Stimulated activated CD8-positive, alpha-beta memory T cell treated with anti-CD3 and anti-CD28 coated beads, Interleukin-7, amount 100 ng/mL, for 1 hour (primary cell): ENCODE data around the gene CCDC141.

Experiments
- DNase-seq, 2 donors: peaks; one replicate each; pipeline ENCODE4 v3.0.0-alpha.2; 2020; ENCODE audit warnings: low read depth in 2 of 2

CCDC141 gene

DNA sequence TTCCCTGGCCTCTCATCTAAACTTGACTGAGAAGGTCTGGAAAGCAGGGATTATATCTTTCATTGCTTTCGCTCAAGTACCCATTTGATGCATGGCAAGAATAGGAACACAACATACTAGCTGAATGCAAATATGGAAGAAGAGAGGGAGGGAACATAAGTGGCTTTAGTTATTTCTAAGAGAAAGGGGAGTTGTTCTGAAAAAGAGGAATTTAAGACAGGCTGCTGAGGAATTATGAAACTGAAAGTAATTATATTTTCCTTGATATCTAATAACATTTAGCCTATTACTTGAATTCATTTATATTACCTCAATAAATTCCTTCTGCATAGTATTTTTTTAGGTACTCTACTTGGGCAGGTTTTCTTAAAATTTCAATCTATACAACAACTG is 136.9 kb downstream of the CCDC141 start:
- no peak for DNase-seq

DNA sequence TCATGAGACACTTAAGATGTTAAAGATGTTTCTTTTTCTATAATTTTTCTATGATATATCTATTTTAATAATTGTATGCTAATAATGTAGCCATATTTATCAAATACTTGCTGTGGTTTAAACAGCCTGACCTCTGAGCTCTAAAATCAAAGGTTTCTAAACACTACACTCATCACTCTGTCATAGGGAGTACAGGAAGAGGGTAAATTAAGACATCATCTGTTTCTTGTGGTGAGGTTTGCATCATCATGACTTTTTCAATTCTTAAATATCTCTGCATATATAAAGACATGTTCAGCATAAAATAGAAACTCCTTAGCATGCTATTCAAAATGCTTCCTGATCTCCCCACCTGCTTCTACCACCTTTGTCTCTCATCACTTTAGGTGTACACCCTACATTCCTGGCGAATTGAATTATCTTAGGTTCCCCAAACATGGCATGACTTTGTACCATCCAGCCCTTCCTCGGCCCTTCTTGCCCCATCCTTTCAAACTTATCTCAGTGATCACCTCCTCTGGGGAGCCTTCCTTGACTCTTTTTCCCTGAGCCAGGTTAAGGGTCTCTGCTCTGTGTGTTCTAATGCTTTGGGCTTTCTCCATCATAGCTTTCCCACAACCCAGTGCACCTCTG is 137.4 kb downstream of the CCDC141 start:
- no peak for DNase-seq

DNA sequence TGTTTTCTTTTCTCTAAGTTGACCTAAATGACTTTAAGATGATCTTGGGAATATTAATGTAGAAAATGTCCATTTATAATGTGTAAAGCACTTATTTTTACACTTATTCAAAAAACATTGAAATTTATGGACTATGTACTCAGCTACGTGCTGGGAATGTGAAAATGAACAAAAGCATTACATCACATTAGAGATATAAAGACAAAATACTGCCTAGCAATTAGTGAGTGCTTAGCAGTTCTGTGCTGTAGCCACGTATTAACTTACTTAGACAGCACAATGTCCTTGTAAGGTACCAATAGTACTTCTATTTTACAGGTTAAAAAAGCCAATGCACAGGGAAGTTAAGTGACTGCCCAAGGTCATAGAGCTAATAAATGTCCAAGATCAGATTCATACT is 138.9 kb downstream of the CCDC141 start:
- no peak for DNase-seq

DNA sequence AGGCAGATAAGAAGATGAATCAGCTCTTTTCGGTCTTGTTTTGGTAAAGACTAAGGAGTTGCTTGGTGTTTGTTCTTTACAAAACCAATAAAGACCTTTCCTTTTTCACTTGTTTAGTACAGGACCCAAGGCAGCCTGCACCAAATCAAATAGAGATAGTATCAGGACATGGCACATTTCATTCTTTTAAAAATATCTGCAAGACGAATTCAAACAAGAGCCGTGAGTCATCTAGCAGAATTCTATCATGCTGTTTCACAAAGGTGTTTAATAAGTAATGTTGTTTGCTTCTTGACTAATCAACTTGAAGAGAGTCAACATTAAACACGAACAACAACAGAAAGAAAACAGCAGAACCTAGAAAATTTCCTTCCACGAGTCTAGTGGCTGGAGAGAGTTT is 139.9 kb downstream of the CCDC141 start:
- DNase-seq = no peak

DNA sequence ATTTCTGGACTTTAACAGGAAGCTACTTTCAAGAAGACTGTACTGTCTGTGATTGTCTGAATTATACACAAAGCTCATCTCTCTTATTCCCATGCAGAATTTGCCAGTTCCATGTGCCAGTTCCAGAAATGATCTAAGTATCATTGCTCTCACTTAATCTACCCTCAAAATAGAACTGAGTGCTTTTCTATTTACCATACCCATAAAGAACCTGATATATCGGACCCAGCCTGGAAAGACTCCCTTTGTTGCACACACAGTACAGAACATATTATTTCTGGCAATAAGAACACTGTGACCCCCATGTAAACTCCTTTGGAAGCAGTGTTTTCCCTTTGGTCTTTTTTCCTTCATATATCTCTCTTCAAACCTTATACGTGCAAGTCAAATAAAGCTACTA is 140.4 kb downstream of the CCDC141 start:
- DNase-seq = no peak

DNA sequence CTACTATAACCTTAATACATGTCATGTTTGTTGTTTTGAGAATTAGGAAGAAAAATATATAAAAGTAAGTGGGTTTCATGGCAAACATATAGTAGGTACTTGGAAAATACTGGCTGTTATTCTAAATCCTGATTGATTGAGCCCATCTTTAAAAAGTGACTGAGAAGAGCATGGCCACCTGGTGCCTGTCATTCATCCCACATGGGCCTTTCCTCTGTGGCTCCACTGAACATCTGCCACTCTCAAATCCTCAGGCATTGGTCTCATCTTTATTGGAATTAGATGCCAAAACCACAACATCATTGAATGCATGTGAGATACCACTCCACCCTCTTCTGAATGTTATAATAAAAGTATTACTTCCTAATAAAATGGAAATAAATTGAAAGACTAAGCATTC is 141.1 kb downstream of the CCDC141 start:
- no peak for DNase-seq

DNA sequence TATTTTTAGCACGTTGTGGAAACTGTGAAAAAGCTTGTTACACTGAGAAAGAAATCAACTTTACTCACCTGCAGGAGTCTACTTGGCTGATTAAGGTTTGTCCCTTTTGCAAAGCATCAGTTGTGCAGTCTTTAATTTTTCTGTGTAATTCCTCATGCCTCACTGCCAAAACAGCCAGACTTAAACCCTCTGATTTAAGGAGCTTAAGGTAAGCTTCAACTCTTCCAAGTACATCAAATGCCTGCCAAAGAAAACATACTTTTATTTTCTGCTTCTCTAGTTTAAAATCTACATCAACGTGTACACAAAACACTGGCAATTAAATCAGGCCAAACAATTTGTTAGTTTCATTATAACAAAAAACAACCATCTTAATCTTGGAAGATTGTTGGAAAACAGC is 144.7 kb downstream of the CCDC141 start:
- no peak for DNase-seq

DNA sequence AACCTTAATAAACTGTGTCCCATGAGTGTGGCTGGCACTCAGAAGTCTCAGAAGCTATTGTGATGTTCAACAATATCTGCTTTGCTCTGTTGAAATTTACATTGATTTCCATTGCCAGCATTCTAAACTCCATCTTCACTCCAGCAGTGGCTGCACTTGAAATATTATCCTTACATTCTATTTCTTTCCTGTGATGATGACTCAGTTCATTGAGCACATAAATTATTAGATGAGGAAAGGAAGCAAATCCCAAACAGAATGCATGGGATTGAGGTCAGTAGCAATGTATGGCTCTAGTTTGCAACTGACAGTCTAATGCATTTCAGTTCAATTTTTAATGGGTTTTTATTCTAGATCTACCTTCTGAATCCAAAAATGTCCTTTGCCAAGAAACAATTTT is 150.3 kb downstream of the CCDC141 start:
- no peak for DNase-seq

DNA sequence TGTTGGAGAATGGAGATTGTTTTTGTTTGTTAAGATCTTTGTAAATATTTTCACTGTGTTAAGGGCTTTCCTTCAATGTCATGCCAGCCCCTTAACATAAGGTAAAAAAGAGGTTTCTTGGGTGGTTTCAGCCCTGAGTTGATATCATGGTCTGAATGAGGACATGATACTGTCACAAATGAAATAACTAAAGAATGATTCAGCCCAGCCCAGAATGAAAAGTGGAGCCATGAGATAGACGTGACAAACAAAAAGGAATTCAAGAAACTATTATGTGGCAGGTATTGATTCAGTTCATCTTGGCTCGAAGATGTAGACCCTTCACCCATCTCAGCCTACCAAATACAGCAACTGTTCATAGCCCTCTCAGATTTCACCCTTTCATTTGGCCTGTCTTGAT is 154.1 kb downstream of the CCDC141 start:
- no peak for DNase-seq

DNA sequence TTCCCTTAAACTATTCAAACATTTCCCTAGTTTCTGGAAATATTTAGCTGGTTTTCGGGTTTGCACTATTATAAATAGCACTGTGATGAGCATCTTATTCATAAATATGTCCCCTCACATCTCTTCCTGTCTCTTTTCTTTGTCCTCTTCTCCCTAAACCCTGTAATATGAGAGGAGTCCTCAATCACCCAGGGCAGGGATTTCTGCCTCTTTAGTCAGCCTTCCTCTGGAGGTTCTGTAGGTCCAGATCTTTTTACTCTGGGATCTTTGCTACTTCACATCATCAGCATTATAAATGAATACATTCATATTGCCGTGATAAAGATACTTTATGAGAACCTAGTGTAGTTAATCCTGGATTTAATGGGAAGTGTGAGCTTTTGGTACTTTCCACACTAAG is 154.8 kb downstream of the CCDC141 start:
- no peak for DNase-seq

DNA sequence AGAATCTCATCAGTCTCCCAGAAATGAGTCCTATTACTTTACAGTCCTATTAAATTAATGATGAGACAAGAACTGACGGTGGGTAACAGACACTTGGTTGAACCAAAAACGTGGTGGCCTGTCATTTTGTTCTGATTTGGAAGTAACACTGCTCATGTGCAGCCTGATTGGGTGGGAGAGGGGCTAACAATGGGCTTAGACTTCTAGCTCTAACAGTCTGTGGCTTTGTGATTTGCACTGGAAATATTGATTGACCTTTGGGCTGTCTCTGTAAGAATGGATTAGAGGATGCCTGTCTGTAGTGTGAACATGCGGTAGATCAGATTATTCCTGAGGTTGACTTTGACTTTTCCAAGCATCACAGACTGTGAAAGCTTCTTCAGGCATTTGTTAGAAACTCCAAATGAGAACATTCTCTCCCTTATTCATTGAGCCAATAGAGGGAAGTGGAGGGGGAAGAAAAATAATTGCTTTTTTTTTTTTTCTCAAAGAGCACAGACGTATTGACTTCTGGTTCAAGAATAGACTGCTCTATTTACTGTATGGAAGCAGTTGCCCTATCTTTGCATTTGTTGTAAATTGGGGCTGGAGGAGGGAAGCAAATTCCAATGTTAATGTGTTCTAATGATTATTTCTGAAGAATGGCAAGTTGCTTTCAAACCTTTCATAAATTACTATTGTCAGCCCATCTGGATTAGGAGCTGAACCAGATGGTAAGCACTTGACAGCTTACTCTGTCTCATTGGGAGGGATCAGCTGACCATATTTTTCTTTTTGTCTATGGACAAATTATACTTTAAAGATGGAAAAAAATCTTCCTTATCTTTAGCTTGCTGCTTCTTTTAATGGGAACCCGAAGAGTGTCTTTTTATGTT is 156.9 kb downstream of the CCDC141 start:
- DNase-seq = no peak

DNA sequence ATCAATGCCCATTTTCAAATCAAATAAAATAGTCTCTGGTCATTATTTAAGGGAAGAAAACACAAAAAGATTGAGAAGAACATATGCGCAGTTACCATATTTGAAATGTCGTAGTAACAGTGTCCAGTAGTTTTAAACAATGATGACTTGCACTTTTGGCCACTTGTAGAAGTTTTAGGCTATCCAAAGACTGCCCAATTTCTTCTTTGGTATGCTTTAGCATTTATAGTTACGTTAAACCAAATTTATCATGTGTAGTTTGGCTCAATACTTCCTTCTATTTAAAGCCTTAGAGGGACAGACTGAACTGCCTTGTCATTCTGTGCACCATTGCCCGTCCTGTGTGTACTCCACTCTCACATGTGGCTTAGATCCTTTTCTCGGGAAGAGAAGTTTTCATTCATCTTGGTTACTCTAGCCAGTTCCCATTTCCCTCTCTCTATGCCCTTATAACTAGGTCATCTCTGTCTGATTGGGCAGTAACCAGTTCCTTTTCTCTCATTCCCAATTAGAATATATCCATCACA is 157.9 kb downstream of the CCDC141 start:
- DNase-seq = no peak

DNA sequence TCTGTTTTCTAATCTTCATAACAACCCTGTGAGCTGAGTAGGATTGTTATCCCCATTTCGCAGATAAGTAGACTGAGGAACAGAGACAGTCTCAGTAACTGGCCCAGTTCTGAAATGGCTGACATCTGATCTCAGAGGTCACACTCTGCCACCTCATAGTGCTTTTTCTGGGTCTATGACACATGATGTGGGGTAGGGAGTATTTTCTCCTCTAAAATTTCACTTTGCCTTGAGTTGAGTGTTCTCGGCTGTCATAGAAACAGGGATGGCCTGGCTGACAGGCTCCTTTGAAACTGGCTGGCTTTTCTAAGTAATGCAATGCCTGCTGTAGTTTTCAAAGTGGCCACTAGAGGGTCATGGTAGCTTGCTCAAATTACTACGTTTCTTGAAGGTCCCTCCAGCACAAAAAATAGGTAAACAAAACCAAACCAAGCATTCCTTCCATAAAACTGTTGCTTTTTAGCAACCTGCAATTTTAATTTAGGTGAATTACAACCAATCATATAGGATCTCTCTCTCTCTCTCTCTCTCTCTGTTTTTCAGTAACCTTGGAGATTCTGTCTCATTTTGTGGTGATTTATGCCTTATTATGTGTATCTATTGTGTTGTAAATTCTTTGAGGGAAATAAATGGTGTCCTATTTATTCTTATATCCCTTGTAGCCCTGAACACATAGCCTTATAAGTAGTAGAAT is 158.5 kb downstream of the CCDC141 start:
- peak; percentile 14 to 35 for DNase-seq

DNA sequence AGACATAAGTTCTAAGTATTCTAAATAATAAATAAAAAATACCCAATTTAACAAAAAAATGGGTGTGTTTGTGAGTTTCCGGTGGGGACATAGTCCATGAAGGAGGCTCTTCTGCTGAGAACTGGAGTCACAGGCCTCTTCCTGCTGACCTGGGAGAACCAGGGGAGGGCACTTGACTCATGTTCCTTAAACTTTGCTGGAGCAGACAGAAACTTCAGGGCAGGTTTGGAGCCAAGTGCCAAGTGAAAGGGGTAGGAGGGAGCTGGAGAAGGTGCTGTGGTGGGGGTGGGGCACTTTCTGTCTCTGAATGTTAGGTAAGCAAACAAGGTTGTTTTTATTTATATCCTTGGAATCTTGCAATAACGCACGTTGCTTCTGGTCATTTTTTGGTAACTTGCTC is 163.9 kb downstream of the CCDC141 start:
- DNase-seq = no peak

DNA sequence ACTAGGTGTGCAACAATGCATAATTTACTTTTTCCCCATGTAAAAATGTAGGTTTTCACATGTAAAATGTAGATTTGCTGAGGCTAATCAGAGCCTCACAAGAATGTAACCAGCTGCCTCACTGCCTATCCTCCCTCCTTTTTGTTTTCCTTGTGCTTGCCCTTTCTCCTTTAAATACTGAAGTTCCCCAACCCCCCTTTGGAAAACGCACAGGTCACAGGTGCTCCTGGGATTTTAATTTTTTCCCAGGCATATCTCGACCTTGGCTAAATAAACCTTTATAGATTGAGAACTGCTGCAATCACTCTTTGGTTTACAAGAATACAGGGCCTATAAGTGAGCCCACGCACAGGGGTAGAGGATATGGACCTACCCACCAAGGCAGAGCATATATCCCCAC is 165.5 kb downstream of the CCDC141 start:
- no peak for DNase-seq

DNA sequence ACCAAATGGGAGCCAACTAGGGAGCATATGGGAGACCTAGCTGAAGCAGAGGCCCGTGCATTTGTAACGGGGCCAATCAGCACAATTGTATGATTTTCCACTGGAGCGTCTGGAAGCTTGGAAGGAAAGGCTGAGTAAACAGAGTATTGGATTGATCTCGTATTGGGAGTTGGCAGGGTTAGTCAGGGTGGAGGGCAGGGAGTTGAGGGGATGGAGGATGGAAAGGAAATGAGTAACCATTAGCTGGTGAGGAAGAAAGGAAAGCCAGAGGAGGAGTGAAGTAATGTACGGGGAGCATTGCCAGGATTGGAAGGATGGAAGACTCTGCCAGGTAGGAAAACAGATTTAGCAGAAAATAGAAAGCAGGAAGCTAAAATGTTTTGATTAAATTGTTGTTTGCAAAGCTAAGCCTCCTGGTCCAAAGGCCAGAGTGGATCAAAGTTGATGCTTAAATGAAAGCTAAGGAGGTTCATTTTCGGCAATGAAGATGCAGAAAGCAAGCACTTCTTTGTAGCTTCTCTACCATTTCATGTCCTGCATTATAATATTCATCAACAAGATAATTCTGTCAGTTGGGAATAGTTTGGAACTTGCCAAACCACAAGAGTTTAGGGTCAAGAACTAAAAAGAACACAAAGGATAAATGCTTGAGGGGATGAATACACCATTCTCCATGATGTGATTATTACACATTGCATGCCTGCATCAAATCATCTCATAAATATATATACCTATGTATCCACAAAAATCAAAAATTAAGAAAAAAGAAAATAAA is 167.1 kb downstream of the CCDC141 start:
- DNase-seq = no peak

DNA sequence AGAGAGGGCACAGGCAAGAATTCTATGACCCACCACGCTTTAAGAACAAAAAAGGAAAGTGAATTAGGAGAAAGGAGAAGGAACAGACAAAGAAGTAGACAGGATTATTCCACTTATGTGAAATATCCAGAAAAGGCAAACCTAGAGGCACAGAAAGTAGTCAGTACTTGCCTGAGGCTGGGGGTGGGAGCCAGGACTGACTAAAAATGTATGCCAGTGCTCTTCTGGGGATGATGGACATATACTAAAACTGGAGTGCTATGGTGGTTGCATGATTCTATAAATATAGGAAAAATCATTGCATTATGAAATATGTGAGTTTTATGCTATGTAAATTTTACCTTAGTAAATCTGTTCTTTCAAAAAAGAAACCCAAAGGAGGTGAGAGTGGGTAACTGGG is 168.9 kb downstream of the CCDC141 start:
- DNase-seq = no peak

DNA sequence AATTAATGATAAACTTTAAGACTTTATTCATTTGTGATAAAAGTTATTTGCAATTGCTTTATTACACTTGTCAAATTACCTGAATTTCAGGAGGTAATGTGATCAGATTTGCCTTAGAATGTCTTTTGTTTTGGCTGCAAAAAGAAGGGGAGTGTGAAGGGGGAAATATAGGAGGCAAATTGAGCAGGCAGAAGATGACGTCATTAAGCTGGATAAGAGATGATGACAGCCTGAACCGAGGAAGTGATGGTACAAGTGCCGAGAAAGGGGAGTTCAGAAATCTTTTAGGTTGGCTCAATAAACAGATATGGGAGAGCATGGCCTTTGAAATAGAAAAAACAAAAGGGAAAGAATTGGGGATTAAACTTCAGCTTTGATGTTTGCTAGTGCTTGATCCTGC is 169.7 kb downstream of the CCDC141 start:
- DNase-seq = no peak

DNA sequence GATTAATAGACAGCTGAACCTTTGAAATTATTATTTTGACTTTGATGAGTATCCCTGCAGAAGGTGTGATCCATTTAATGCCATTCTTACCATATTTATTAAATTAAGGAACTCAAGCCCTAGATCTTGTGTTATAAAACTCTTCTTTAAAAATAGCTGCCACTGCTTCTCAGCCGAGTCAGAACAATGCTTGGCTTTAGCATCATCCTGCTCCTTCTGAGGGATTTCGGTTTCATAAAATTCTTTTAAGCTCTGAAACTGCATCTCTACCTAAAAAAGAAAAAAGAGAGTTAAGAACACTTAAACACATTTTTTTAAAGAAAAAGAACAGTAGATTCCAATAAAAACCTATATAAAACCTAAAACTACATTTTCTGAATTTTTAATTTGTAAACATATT is 172.1 kb downstream of the CCDC141 start:
- no peak for DNase-seq

DNA sequence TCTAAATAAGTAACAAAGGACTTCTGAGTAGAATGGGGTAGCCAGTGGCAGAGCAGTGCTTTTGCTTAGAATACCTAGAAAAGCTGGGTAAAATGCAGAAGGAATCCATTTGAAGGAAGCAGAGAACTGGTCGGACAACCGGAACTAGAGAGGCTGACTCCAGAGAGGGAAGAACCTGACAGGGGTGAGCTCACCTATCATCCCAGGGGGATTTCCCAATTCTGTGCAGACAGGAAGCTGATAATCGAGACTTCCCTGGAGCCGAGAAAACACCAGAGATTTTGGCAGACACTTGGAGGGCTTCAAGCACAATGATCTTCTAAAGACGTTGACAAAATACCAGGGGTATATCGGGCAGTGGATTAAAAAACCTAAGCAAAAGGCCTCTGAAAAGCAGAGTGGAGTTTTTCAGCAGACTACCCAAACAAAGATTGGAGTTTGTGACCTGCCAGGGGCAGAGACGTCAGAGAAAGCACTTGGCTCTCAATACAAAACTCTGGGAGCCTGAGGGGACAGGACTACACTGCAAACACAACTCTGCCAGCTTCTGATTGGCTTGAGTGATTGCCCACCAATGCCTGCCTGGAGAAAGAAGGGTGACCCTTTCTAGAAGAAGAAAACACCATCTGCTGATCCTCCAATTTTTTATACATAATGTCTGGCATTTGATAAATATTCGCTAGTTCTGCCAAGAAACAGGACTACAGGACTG is 175.3 kb downstream of the CCDC141 start:
- no peak for DNase-seq

DNA sequence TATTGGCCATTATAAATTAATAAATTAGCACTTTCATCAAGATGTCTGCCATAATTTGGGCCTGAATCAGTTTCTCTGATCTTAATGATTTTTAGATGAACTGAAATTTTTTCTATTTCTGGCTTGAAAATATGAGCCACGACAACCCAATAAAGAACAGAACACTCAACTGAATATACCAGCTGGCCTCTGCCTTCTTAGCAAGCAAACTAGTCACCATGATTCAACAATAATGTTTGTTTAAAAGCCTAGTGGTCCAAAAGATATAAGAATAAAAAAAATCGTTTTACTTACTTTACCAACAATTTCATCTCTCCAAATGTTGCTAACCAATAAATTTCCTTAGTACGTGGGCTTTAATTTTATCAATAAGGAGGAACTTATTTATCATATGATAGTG is 176.0 kb downstream of the CCDC141 start:
- DNase-seq = no peak
